ENCODE measurements around the gene SENP2.

DNA sequence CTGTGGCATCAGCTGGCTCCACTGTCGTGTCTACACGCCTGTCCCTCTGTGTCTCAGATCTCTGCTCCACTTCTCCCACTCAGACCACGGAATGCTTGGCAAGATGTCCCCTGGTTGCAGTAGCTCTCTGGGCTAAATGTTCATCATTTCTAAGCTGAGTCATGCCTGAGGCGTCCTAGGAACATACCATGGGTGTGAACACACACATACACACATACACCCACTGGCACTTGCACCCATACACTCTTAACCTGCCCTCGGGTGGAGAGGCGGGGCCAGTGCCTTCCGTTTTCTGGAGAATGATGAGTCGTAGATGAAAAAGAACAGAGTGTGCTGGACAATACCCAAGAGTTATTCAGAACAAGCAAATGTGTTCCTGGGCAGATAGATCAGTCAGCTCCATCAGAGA lies 72.4 kb downstream of the SENP2 start:
- TF ChIP-seq POLR2AphosphoS5 (IDR thresholded peaks at IDR 0.05): peak; percentile 39 to 82 (median 82)
- TF ChIP-seq, protein P1, sequence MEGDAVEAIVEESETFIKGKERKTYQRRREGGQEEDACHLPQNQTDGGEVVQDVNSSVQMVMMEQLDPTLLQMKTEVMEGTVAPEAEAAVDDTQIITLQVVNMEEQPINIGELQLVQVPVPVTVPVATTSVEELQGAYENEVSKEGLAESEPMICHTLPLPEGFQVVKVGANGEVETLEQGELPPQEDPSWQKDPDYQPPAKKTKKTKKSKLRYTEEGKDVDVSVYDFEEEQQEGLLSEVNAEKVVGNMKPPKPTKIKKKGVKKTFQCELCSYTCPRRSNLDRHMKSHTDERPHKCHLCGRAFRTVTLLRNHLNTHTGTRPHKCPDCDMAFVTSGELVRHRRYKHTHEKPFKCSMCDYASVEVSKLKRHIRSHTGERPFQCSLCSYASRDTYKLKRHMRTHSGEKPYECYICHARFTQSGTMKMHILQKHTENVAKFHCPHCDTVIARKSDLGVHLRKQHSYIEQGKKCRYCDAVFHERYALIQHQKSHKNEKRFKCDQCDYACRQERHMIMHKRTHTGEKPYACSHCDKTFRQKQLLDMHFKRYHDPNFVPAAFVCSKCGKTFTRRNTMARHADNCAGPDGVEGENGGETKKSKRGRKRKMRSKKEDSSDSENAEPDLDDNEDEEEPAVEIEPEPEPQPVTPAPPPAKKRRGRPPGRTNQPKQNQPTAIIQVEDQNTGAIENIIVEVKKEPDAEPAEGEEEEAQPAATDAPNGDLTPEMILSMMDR (IDR thresholded peaks at IDR 0.05): no peak
- no peak for TF ChIP-seq POLR2A (IDR thresholded peaks at IDR 0.05)

All from breast epithelium (tissue), 3 donors.